Measurements from ENCODE around the gene SDCCAG8.

Gene SDCCAG8

DNA sequence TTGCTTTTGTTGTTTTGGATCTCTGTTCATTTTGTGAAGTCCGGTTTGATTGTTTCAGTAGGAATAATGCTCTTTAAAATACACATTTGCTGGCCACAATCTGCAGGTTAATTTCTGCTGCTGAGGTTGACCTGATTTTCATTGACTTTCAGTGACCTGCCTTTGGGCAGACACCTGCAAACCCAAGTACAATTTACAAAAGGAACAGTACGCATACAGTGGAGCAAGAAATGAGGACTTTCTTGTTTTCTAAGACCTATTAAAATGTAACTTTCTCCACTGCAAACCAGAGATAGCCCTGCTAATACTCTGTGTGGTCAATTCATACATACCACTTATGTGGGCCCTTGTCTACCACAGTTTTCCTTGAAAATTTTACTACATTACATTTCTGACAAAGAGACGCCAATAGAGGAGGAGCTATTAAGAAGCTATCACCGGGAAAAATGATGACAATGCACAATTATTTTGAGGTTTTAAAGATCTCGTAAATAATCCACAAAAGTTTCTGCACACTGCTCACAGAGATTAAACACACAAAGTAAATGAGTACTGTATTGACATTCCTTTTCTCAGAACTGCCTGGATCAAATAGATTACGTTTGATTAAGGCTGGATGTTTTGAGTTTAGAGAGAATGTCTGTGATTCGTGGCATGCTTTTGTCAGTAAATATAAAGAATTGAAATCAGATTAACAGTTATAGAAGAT lies 141.9 kb downstream of the SDCCAG8 start:
- no peak for TF ChIP-seq CTCF (IDR thresholded peaks at IDR 0.05)
- Mint-ChIP-seq H3K36me3 (ENCODE audit: low read depth) (no peaks in the 10 kb centered on the region), H3K27ac (no peak overlapping the region), H3K27me3 (ENCODE audit: low read depth, poor library complexity) (no peaks in the 10 kb centered on the region), H3K9me3 (no peaks in the 10 kb centered on the region), H3K4me1 (no peaks in the 10 kb centered on the region), H3K4me3 (no peak overlapping the region)
- no peak for DNase-seq

GRCh38 chr1:243399561-243400155 lies 143.8 kb downstream of the SDCCAG8 start:
- no peaks in the 10 kb centered on the region for H3K9me3 Mint-ChIP-seq
- no peak for DNase-seq
- no peaks in the 10 kb centered on the region for H3K27me3 Mint-ChIP-seq (ENCODE audit: low read depth, poor library complexity)
- no peaks in the 10 kb centered on the region for H3K4me1 Mint-ChIP-seq
- H3K4me3 Mint-ChIP-seq = no peak overlapping the region
- no peak for TF ChIP-seq CTCF (IDR thresholded peaks at IDR 0.05)
- no peak overlapping the region for H3K27ac Mint-ChIP-seq
- no peaks in the 10 kb centered on the region for H3K36me3 Mint-ChIP-seq (ENCODE audit: low read depth)

- no peak for TF ChIP-seq CTCF (IDR thresholded peaks at IDR 0.05)
- Mint-ChIP-seq H3K36me3 (ENCODE audit: low read depth) (no peaks in the 10 kb centered on the region), H3K27ac (no peak overlapping the region), H3K27me3 (ENCODE audit: low read depth, poor library complexity) (peaks cover 3% of the 10 kb centered on the region), H3K4me1 (no peaks in the 10 kb centered on the region), H3K9me3 (no peaks in the 10 kb centered on the region), H3K4me3 (no peak overlapping the region)
- no peak for DNase-seq
These were observed 147.0 kb downstream of the SDCCAG8 start for GRCh38 chr1:243402868-243403267.

GRCh38 chr1:243406424-243406823 lies 150.6 kb downstream of the SDCCAG8 start:
- Mint-ChIP-seq H3K4me3 (no peak overlapping the region), H3K4me1 (peaks cover 2% of the 10 kb centered on the region), H3K27me3 (ENCODE audit: low read depth, poor library complexity) (peaks cover 3% of the 10 kb centered on the region), H3K27ac (no peak overlapping the region), H3K9me3 (no peaks in the 10 kb centered on the region), H3K36me3 (ENCODE audit: low read depth) (no peaks in the 10 kb centered on the region)
- no peak for TF ChIP-seq CTCF (IDR thresholded peaks at IDR 0.05)
- no peak for DNase-seq

DNA sequence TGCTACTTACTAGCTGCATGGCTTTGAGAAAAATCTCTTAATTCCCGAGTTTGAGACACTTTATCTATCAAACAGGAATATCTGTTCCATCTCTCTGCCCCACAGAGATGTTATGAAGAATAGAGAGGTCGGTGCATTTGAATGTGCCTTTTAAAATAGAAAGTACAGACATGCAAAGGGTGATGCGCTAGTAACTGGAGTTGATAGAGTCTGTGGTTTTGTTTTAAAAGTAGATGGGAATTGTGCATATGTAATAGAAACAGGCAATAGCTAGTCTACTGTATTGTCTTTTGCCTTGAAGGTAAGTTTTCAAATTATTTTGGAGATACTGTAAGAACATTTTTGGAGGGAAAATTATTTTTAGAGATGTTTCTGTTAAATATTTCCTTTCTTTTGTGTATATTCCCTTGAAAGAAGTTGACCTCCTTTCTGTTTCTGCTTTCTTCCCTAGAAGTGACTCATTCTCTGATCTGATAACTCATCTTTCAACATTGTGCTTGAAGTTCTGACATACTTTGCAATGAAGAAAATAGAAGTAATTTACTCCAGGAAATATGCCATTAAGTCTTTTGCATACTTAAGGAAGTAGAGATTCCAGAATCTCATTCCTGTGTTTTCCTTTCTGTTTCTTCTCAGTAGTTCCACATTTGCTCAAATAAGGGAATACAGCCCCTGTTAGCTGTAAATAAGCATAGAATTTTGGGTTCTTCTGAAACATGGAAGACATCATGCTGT lies 151.6 kb downstream of the SDCCAG8 start:
- peaks cover 7% of the 10 kb centered on the region for H3K4me1 Mint-ChIP-seq

More for the DNA sequence above, 151.6 kb downstream of the SDCCAG8 start:
- H3K9me3 Mint-ChIP-seq = no peaks in the 10 kb centered on the region
- H3K4me3 Mint-ChIP-seq = no peak overlapping the region
- TF ChIP-seq CTCF (IDR thresholded peaks at IDR 0.05) = no peak
- H3K36me3 Mint-ChIP-seq (ENCODE audit: low read depth) = no peaks in the 10 kb centered on the region
- H3K27me3 Mint-ChIP-seq (ENCODE audit: low read depth, poor library complexity) = peaks cover 3% of the 10 kb centered on the region
- DNase-seq = no peak
- no peak overlapping the region for H3K27ac Mint-ChIP-seq
